Lung (tissue), 12 donors: ENCODE measurements around the gene LPXN. TPM values are rescaled to one million over a fixed set of nuclear protein-coding genes. Genes with fewer than 3 reads are reported as not detected.

Experiments used
- ATAC-seq: fragments of 200-7000 bp; cut with Tn5 transposase; one replicate; pipeline ENCODE4 v1.9.1; 2020; ENCODE audit warnings: moderate number of reproducible peaks; ENCODE audit not compliant: insufficient read depth, low FRiP score
- DNase-seq, 3 donors: peaks; one replicate each; pipeline ENCODE4 v3.0.0-alpha.2; 2013 to 2017
- H3K27ac ChIP-seq, 2 donors: one replicate each; pipeline ENCODE4 v1.5.1; 2013; ENCODE audit warnings: mild to moderate bottlenecking in 2 of 2, moderate library complexity in 2 of 2, control low read depth in 1 of 2, inconsistent platforms in 1 of 2, low read depth in 1 of 2, low read length in 1 of 2
- H3K27me3 ChIP-seq, 3 donors: one replicate each; pipeline ENCODE4 v1.5.1; 2013; ENCODE audit warnings: low read length in 2 of 3; ENCODE audit not compliant: control insufficient read depth in 3 of 3, insufficient read depth in 3 of 3
- H3K36me3 ChIP-seq, 4 donors: one replicate each; pipeline ENCODE4 v1.5.1; 2013; ENCODE audit warnings: low read length in 4 of 4, mild to moderate bottlenecking in 1 of 4, moderate library complexity in 1 of 4; ENCODE audit not compliant: control insufficient read depth in 4 of 4, insufficient read depth in 4 of 4
- H3K4me1 ChIP-seq, 5 donors: one replicate each; pipeline ENCODE4 v1.5.1; 2013; ENCODE audit warnings: low read length in 5 of 5, mild to moderate bottlenecking in 2 of 5, moderate library complexity in 1 of 5; ENCODE audit not compliant: control insufficient read depth in 5 of 5, insufficient read depth in 5 of 5
- H3K4me3 ChIP-seq: one replicate; pipeline ENCODE4 v1.5.1; 2013; ENCODE audit warnings: mild to moderate bottlenecking, control low read depth, moderate library complexity
- H3K9ac ChIP-seq, 2 donors: one replicate each; pipeline ENCODE4 v1.5.1; 2013; ENCODE audit warnings: low read length in 2 of 2, control low read depth in 1 of 2; ENCODE audit not compliant: insufficient read depth in 1 of 2
- H3K9me3 ChIP-seq, 4 donors: one replicate each; pipeline ENCODE4 v1.5.1; 2013; ENCODE audit warnings: low read length in 3 of 4, mild to moderate bottlenecking in 1 of 4, moderate library complexity in 1 of 4; ENCODE audit not compliant: control insufficient read depth in 4 of 4, insufficient read depth in 3 of 4
- WGBS, 2 donors: extraction: QIAGEN DNeasy Blood & Tissue Kit; methylation state at CpG; one replicate each; pipeline ENCODE4 v1.1.7; 2013; 5-methylcytosine and 5-hydroxymethylcytosine counted together
- polyA plus RNA-seq, 2 donors: library from polyadenylated mRNA; stranded (reverse); fragments of 200-250 nt; gene quantifications; one replicate each; pipeline ENCODE4 v1.2.1, GENCODE V29; 2013
- total RNA-seq, 2 donors: library from RNA; depleted of rRNA in 1 of 2; stranded (reverse); fragments of >200 nt in 1 of 2; gene quantifications; one replicate each; pipeline ENCODE4 v1.2.1, GENCODE V29; 2014 to 2021
- TF ChIP-seq, protein P1 (sequence below): IDR thresholded peaks from 2 replicates; pipeline ENCODE4 v1.5.1; 2012; ENCODE audit warnings: mild to moderate bottlenecking; ENCODE audit errors: control extremely low read depth, extremely low read depth
- donor health status: control.
- donor health status: control.
- donor health status: Bipolar disorder and iron deficiency.
- donor health status: healthy.
- donor health status: DM: yes; HTN: yes; CAD: no.

The LPXN gene
- total and polyA plus RNA-seq, 4 donors = 9.3 to 35.0 (median 25.9) TPM

DNA sequence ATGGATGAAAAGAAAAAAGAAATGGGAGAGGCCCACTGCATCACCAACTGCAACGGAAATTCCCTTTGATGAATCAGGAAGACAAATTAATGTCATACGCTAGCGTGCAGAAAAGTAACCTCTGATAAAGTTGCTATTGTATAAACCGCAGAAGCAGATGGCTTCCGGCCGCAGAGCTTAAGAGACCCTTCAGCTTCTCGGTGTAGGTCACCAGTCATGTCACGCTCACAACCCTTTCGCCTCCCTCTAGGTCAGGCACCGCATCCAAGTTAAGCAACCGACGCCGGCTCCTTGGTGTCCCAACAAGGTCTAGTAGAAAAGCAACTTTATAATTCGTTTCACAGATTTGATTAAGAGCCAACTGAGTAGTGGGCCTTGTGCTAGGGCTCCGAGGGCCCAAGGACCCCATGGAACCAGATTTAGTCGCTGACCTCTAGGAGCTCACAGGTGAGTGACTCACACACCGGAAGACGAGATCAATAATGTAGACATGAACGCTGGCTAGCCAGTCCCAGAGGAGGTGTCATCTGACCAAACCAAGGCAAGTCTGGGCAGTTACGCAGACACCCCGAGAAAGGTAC is 2.0 kb upstream of the LPXN start:
- H3K36me3 ChIP-seq = no peaks in the 10 kb centered on the region
- H3K9ac ChIP-seq = peak overlapping the region; percentile 81 to 97
- H3K27ac ChIP-seq = peak overlapping the region; percentile 97 to 100
- ATAC-seq (no peak), DNase-seq (peak in 2 of 3 donors; percentile 56 to 66)
- peaks cover 7 to 26% (median 10%) of the 10 kb centered on the region in 5 donors for H3K4me1 ChIP-seq
- no peaks in the 10 kb centered on the region for H3K27me3 ChIP-seq
- H3K9me3 ChIP-seq = no peaks in the 10 kb centered on the region
- TF ChIP-seq, protein P1, sequence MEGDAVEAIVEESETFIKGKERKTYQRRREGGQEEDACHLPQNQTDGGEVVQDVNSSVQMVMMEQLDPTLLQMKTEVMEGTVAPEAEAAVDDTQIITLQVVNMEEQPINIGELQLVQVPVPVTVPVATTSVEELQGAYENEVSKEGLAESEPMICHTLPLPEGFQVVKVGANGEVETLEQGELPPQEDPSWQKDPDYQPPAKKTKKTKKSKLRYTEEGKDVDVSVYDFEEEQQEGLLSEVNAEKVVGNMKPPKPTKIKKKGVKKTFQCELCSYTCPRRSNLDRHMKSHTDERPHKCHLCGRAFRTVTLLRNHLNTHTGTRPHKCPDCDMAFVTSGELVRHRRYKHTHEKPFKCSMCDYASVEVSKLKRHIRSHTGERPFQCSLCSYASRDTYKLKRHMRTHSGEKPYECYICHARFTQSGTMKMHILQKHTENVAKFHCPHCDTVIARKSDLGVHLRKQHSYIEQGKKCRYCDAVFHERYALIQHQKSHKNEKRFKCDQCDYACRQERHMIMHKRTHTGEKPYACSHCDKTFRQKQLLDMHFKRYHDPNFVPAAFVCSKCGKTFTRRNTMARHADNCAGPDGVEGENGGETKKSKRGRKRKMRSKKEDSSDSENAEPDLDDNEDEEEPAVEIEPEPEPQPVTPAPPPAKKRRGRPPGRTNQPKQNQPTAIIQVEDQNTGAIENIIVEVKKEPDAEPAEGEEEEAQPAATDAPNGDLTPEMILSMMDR = no peak
- H3K4me3 ChIP-seq = peak overlapping the region; percentile 52
- 0% methylated on average over 21 of the region's 21 CpGs for WGBS, 2 donors

DNA sequence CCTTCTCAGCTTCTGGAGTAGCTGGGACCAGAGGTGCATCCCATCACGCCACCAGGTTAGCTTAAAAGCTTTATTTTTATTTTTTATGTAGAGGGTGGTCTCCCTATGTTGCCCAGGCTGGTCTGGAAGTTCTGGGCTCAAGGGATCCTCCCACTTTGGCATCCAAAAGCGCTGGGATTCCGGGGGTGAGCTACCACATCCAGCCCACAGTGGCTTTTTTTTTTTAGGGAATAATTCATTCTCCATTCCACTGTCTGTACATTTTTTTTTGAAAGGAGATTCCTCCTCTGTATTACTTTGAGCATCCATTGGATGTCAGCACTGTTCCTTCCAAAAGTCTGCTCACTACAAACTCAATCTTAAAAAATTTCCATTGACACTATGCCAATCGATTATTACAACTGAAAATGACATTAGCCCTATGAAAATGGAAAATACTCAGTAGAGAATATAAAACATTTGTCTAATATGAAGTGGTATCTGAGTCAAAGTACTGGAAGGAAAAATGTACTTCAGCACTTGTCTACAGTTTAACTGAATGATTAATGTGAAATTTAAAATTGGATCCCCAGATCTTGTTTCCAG is 1.3 kb upstream of the LPXN start:
- ATAC-seq = no peak
- Histone ChIP-seq H3K9me3 (no peaks in the 10 kb centered on the region), H3K27me3 (no peaks in the 10 kb centered on the region), H3K4me3 (no peak overlapping the region), H3K9ac (peak overlapping the region in 1 of 2 donors; percentile 97), H3K4me1 (peaks cover 7 to 25% (median 10%) of the 10 kb centered on the region in 5 donors), H3K36me3 (no peaks in the 10 kb centered on the region), H3K27ac (peak overlapping the region; percentile 83 to 97)
- TF ChIP-seq, protein P1 = no peak
- 29 to 36% methylated on average over 4 of the region's 4 CpGs for WGBS, 2 donors
- DNase-seq = peak in 2 of 3 donors; percentile 59 to 61

DNA sequence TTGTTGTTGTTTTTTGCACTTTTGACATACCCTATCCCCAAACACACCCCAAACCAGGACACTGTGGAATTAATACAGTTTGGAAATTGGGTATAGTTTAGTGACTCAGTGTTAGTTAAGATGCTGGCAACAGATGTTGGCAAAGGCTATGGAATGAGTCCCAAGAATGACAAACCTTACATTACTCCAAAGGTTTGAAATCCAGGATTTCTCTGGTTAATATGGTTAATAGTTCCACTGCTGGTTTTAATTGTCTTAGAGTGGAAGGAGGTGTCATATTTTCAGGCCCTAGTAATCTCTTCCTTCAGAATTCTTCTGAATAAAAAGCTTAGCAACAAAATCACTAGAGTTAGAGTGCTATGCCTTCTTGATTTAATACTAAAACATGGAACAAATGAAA is 775 bp downstream of the LPXN start:
- ATAC-seq (no peak), DNase-seq (no peak)
- H3K9ac ChIP-seq = no peak overlapping the region
- H3K36me3 ChIP-seq = peaks cover 0 to under 1% (median 0%) of the 10 kb centered on the region in 4 donors
- no peak overlapping the region for H3K27ac ChIP-seq
- H3K4me1 ChIP-seq = peaks cover 5 to 11% (median 7%) of the 10 kb centered on the region in 5 donors
- H3K27me3 ChIP-seq = no peaks in the 10 kb centered on the region
- no peaks in the 10 kb centered on the region for H3K9me3 ChIP-seq
- no peak overlapping the region for H3K4me3 ChIP-seq
- TF ChIP-seq, protein P1 = no peak
